Measurements from ENCODE around the gene DLGAP1. TPM values are rescaled to one million over a fixed set of nuclear protein-coding genes. Genes with fewer than 3 reads are reported as not detected.

The DLGAP1 gene
- total and polyA plus RNA-seq, 7 donors: 0.13 to 2.6 (median 1.3) TPM; not detected in 1

DNA sequence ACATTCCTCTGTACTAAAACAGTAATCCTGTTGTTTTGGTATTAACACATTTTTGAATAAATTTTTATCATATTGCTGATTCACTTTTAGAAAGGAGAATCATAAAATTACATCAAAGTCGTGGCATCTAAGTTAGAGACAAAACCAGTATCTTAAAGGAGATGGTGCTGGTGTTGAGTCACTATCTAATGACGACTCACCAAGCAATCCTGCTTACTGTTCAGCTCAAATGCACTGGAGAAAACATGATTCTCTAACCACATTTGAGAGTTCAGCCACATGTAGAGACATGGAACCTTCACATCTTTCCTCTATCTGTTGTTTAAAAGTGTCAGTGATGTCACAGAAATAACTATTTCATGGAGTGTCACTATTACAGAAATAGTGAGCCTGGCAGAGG is 531.4 kb downstream of the DLGAP1 start:
- no peaks in the 10 kb centered on the region for H3K9me3 ChIP-seq
- H3K36me3 ChIP-seq: no peaks in the 10 kb centered on the region
- H3K4me3 ChIP-seq: no peak overlapping the region
- no peaks in the 10 kb centered on the region for H3K4me1 ChIP-seq
- no peaks in the 10 kb centered on the region for H3K27me3 ChIP-seq
- no peak overlapping the region for H3K27ac ChIP-seq
- 40 to 71% methylated on average over 2 of the region's 2 CpGs for WGBS, 2 donors
- DNase-seq: no peak
- intact Hi-C loops (cut with DNase I): no loop called here
- TF ChIP-seq EP300 (IDR thresholded peaks at IDR 0.05) (no peak), POLR2AphosphoS5 (IDR thresholded peaks at IDR 0.05) (no peak), POLR2A (IDR thresholded peaks at IDR 0.05) (no peak)
- TF ChIP-seq, protein P1, sequence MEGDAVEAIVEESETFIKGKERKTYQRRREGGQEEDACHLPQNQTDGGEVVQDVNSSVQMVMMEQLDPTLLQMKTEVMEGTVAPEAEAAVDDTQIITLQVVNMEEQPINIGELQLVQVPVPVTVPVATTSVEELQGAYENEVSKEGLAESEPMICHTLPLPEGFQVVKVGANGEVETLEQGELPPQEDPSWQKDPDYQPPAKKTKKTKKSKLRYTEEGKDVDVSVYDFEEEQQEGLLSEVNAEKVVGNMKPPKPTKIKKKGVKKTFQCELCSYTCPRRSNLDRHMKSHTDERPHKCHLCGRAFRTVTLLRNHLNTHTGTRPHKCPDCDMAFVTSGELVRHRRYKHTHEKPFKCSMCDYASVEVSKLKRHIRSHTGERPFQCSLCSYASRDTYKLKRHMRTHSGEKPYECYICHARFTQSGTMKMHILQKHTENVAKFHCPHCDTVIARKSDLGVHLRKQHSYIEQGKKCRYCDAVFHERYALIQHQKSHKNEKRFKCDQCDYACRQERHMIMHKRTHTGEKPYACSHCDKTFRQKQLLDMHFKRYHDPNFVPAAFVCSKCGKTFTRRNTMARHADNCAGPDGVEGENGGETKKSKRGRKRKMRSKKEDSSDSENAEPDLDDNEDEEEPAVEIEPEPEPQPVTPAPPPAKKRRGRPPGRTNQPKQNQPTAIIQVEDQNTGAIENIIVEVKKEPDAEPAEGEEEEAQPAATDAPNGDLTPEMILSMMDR (IDR thresholded peaks at IDR 0.05): no peak

DNA sequence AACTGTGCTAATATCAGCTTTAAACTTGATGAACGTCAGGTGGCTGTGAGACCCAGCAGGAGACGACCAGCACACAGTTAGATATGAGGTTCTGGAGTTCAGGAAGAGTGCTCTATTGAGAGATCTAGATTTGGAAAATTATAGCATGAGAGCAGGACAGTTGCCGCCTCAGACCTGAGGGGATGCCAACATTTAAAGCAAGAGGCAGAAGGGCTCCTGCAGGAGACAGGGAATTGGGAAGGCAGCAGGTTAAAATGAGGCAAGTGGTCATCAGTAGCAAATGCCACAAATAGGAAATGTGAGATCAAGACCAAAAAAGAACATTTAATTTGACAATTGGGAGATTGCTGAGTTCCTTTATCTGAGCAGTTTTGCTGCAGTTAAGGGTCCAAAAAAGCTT is 533.3 kb downstream of the DLGAP1 start:
- intact Hi-C loops (cut with DNase I): no loop called here
- no peak for DNase-seq
- Histone ChIP-seq H3K4me1 (no peaks in the 10 kb centered on the region), H3K36me3 (no peaks in the 10 kb centered on the region), H3K27ac (no peak overlapping the region), H3K27me3 (no peaks in the 10 kb centered on the region), H3K9me3 (no peaks in the 10 kb centered on the region), H3K4me3 (no peak overlapping the region)
- TF ChIP-seq POLR2AphosphoS5 (IDR thresholded peaks at IDR 0.05): no peak
- no peak for TF ChIP-seq POLR2A (IDR thresholded peaks at IDR 0.05)
- TF ChIP-seq EP300 (IDR thresholded peaks at IDR 0.05): no peak
- TF ChIP-seq, protein P1 (IDR thresholded peaks at IDR 0.05): no peak
- 81 to 91% methylated on average over 3 of the region's 3 CpGs for WGBS, 2 donors

DNA sequence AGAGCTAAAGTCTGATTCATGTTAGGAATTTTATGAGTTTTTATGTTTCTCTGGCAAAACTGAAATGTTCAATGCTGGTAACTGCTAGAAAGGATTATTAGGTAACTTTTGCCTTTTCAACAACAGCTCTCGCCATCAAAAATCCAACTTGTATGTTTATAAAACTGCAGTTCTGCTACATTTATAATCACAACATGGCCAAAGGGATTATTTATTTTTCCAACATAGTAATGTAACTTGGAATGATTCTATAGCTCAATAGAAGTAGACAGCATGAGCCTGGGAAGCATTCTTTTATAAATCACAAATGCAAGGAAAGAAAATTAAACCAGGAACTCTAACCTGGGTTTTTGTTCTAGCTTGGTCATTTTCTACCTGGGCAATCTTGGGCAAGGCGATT is 534.3 kb downstream of the DLGAP1 start:
- intact Hi-C loops (cut with DNase I): no loop called here
- WGBS, 2 donors: 79 to 87% methylated on average over 2 of the region's 2 CpGs

DNA sequence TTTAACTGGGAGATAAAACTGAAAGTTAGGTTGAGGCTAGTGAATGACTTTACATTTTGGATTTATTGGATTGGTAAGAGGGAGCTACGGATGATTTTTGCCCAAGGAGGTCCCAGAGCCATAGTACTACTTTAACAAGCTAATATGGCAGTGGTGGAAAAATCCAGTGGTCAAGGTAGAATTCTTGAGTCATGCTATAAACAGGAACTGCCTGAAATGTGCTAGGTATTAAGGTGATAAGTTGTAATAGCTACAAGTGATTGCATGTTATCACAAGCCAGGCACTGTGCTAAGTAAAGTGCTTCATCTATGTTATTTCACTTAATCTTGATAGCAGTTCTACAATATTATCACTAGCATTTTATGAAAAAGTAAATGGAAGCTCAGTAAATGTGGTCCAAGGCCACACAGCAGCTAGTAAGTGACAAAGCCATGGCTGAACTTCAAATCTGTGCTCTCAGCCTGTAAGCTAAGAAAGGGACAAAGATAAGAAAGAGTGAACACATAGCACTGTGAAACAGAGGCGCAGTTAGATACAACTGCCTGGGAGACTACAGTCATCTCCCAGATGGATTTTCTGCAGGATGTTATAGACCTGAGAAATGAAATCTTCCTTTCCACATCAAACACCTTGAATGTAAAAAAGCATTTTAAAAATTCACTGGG is 535.6 kb downstream of the DLGAP1 start:
- H3K27ac ChIP-seq: no peak overlapping the region
- H3K4me3 ChIP-seq: no peak overlapping the region
- H3K4me1 ChIP-seq: no peaks in the 10 kb centered on the region
- intact Hi-C loops (cut with DNase I): no loop called here
- H3K36me3 ChIP-seq: no peaks in the 10 kb centered on the region
- H3K9me3 ChIP-seq: no peaks in the 10 kb centered on the region
- no peaks in the 10 kb centered on the region for H3K27me3 ChIP-seq
- TF ChIP-seq POLR2AphosphoS5 (IDR thresholded peaks at IDR 0.05): no peak
- no peak for DNase-seq
- 96 to 98% methylated on average over 2 of the region's 2 CpGs for WGBS, 2 donors

More for the DNA sequence above, 534.3 kb downstream of the DLGAP1 start:
- H3K36me3 ChIP-seq: no peaks in the 10 kb centered on the region
- no peaks in the 10 kb centered on the region for H3K27me3 ChIP-seq
- TF ChIP-seq POLR2AphosphoS5 (IDR thresholded peaks at IDR 0.05): no peak
- TF ChIP-seq, protein P1 (IDR thresholded peaks at IDR 0.05): no peak
- no peak for TF ChIP-seq EP300 (IDR thresholded peaks at IDR 0.05)
- TF ChIP-seq POLR2A (IDR thresholded peaks at IDR 0.05): no peak
- no peaks in the 10 kb centered on the region for H3K9me3 ChIP-seq
- H3K4me1 ChIP-seq: no peaks in the 10 kb centered on the region
- no peak overlapping the region for H3K4me3 ChIP-seq
- no peak for DNase-seq
- H3K27ac ChIP-seq: no peak overlapping the region

- H3K9me3 ChIP-seq: no peaks in the 10 kb centered on the region
- intact Hi-C loops (cut with DNase I): no loop called here
- 80 to 85% methylated on average over 7 of the region's 7 CpGs for WGBS, 2 donors
- H3K27me3 ChIP-seq: no peaks in the 10 kb centered on the region
- H3K27ac ChIP-seq: no peak overlapping the region
- TF ChIP-seq POLR2AphosphoS5 (IDR thresholded peaks at IDR 0.05): no peak
- no peak for TF ChIP-seq EP300 (IDR thresholded peaks at IDR 0.05)
- TF ChIP-seq, protein P1 (IDR thresholded peaks at IDR 0.05): no peak
- no peak for TF ChIP-seq POLR2A (IDR thresholded peaks at IDR 0.05)
- no peak overlapping the region for H3K4me3 ChIP-seq
- H3K4me1 ChIP-seq: no peaks in the 10 kb centered on the region
- no peaks in the 10 kb centered on the region for H3K36me3 ChIP-seq
- no peak for DNase-seq
Observed at GRCh38 chr18:3916082-3916481, 539.0 kb downstream of the DLGAP1 start.
